CD8-positive, alpha-beta memory T cell (primary cell): ENCODE measurements around the gene TMEM30B. TPM values are rescaled to one million over a fixed set of nuclear protein-coding genes. Genes with fewer than 3 reads are reported as not detected.
"Not testable (repeated sequence)": the region's sequence is repeated elsewhere in the genome, so short reads cannot be mapped to it uniquely, and the experiment has no call there.

Experiments used
- CTCF ChIA-PET: fragments of 350-600 bp; sonication (Branson Sonifier 250); formaldehyde crosslinking; loops from one replicate; lab custom pipeline; 2021; ENCODE audit warnings: antibody characterized with exemption; lab: Charles Lee
- POLR2A ChIA-PET: fragments of 350-600 bp; sonication (Branson Sonifier 250); formaldehyde crosslinking; loops from one replicate; lab custom pipeline; 2021; ENCODE audit warnings: antibody characterized with exemption; lab: Charles Lee
- DNase-seq, 5 donors: peaks; one replicate each; pipeline versions ENCODE4 v3.0.0 to v3.0.0-alpha.2; 2020 to 2022; ENCODE audit warnings: mixed read lengths in 1 of 5
- H3K27ac ChIP-seq: one replicate; pipeline ENCODE4 v1.7.0; 2013; ENCODE audit warnings: low read depth, mild to moderate bottlenecking, low read length, moderate library complexity
- H3K27me3 ChIP-seq: 2 replicates; pipeline ENCODE4 v1.7.0; 2013; ENCODE audit warnings: low read length, mild to moderate bottlenecking; ENCODE audit not compliant: insufficient read depth, poor library complexity, severe bottlenecking
- H3K36me3 ChIP-seq: 2 replicates; pipeline ENCODE4 v1.7.0; 2013; ENCODE audit warnings: mild to moderate bottlenecking, low read length, moderate library complexity; ENCODE audit not compliant: insufficient read depth
- H3K4me1 ChIP-seq: 2 replicates; pipeline ENCODE4 v1.7.0; 2013; ENCODE audit warnings: mild to moderate bottlenecking, low read length, moderate library complexity; ENCODE audit not compliant: insufficient read depth
- H3K4me3 ChIP-seq: 2 replicates; pipeline ENCODE4 v1.7.0; 2013; ENCODE audit warnings: mild to moderate bottlenecking, low read length
- H3K9me3 ChIP-seq: 2 replicates; pipeline ENCODE4 v1.7.0; 2013; ENCODE audit warnings: mild to moderate bottlenecking, low read length
- H3K27ac Mint-ChIP-seq, 8 donors: one replicate each; pipeline ENCODE4 v1.8.0; 2020 to 2021; ENCODE audit warnings: mixed read lengths in 8 of 8, mild to moderate bottlenecking in 6 of 8, inconsistent platforms in 3 of 8, moderate library complexity in 3 of 8
- H3K27me3 Mint-ChIP-seq, 2 donors: one replicate each; pipeline ENCODE4 v1.8.0; 2020 to 2021; ENCODE audit warnings: mixed read lengths in 2 of 2, mild to moderate bottlenecking in 1 of 2, moderate library complexity in 1 of 2
- H3K36me3 Mint-ChIP-seq, 3 donors: one replicate each; pipeline ENCODE4 v1.8.0; 2020 to 2021; ENCODE audit warnings: mixed read lengths in 3 of 3, inconsistent platforms in 1 of 3, mild to moderate bottlenecking in 1 of 3
- H3K4me1 Mint-ChIP-seq, 3 donors: one replicate each; pipeline ENCODE4 v1.8.0; 2020 to 2021; ENCODE audit warnings: mixed read lengths in 3 of 3, inconsistent platforms in 1 of 3, mild to moderate bottlenecking in 1 of 3
- H3K4me3 Mint-ChIP-seq, 7 donors: one replicate each; pipeline ENCODE4 v1.8.0; 2020 to 2021; ENCODE audit warnings: mixed read lengths in 7 of 7, mild to moderate bottlenecking in 6 of 7, moderate library complexity in 4 of 7, inconsistent platforms in 2 of 7
- H3K9me3 Mint-ChIP-seq, 5 donors: one replicate each; pipeline ENCODE4 v1.8.0; 2020 to 2022; ENCODE audit warnings: mixed read lengths in 5 of 5, mild to moderate bottlenecking in 3 of 5, moderate library complexity in 2 of 5, inconsistent platforms in 1 of 5
- polyA plus RNA-seq: library from polyadenylated mRNA; unstranded; fragments of 300-500 nt; fragmentation: Illumina TruSeq; gene quantifications from one replicate; pipeline ENCODE4 v1.2.3, GENCODE V29; 2021
- total RNA-seq, 2 experiments: library from RNA; stranded (reverse); gene quantifications; one replicate each; pipeline ENCODE4 v1.2.3, GENCODE V29; 2021

TMEM30B gene
- total and polyA plus RNA-seq, 3 experiments from 2014 or later, result 1.7 to 6.5 (median 1.9) TPM

DNA sequence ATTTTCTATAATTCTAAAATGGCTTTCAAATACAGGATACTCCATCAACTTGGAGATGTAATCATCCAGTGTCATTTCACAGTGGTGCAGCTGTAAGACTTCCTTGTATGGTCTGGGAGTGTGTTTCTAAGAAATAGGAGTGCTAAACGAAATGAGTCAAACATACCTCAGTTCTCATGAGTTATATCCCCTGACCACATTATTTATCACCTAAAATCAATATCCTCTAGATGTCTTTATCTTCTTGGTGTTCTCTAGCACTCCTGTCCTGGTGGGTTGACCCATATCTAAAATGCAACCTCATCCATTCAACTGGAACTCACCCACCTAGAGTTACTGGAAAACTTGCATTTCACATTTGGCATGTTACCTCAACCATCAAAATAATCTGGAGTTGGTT, 33.2 kb downstream of the TMEM30B start:
- Histone ChIP-seq H3K36me3 (no peaks in the 10 kb centered on the region), H3K27ac (no peak overlapping the region), H3K4me3 (no peak overlapping the region), H3K4me1 (no peaks in the 10 kb centered on the region), H3K27me3 (no peaks in the 10 kb centered on the region), H3K9me3 (no peaks in the 10 kb centered on the region)
- no peak for DNase-seq
- ChIA-PET POLR2A (no interaction called here), CTCF (no interaction called here)
- peaks cover 0 to 4% (median 0%) of the 10 kb centered on the region in 3 donors for H3K36me3 Mint-ChIP-seq
- H3K9me3 Mint-ChIP-seq, result no peaks in the 10 kb centered on the region
- peaks cover 3 to 6% (median 4%) of the 10 kb centered on the region in 3 donors for H3K4me1 Mint-ChIP-seq
- no peak overlapping the region for H3K4me3 Mint-ChIP-seq
- peaks cover 4 to 25% of the 10 kb centered on the region in 2 donors for H3K27me3 Mint-ChIP-seq
- H3K27ac Mint-ChIP-seq, result no peak overlapping the region

DNA sequence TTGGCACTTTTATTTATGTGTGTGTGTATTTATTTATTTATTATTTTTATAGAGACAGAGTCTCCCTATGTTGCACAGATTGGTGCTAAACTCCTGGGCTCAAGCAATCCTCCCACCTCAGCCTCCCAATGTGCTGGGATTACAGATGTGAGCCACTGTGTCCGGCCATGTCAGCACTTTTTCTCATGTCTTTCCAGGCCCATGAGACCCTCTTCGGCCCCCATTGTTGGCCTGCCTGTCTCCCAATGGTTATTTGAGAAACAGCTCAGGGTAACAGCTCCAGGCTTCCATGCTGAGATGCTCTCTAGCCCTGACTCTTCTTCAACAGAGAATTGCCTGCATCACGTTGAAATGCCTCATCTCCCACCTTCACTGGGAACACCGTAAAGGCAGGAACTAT, 34.4 kb downstream of the TMEM30B start:
- no peaks in the 10 kb centered on the region for H3K4me1 ChIP-seq
- Mint-ChIP-seq H3K4me3 (no peak overlapping the region), H3K36me3 (peaks cover 0 to 4% (median 0%) of the 10 kb centered on the region in 3 donors), H3K4me1 (no peaks in the 10 kb centered on the region), H3K9me3 (peaks cover 0 to 2% (median 1%) of the 10 kb centered on the region in 5 donors), H3K27ac (no peak overlapping the region), H3K27me3 (peaks cover 4 to 24% of the 10 kb centered on the region in 2 donors)
- H3K27me3 ChIP-seq, result no peaks in the 10 kb centered on the region
- POLR2A ChIA-PET, result no interaction called here
- no peak overlapping the region for H3K27ac ChIP-seq
- no peaks in the 10 kb centered on the region for H3K36me3 ChIP-seq
- H3K4me3 ChIP-seq, result no peak overlapping the region
- CTCF ChIA-PET, result no interaction called here
- DNase-seq, result no peak
- H3K9me3 ChIP-seq, result no peaks in the 10 kb centered on the region

DNA sequence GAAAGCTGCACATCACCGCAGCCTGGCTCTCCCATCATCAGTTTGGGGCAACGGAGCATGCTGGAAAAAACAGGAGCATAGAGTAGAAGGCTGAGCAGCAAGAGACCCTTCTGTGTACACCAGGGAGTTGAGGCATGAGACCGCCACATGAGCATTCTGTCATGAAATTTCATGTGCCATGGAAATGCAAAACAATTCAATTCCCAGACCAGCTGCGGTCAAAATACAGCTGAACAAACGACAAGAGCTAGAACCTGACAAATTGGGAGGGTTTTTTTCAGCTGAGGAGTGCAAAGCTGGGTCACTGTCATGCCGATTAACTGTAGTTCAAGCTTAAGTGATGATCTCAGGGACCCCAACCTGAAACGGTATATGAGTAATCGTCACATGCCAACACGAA, 37.1 kb downstream of the TMEM30B start:
- Mint-ChIP-seq H3K4me3 (no peak overlapping the region), H3K27ac (no peak overlapping the region), H3K9me3 (peaks cover 5 to 15% (median 13%) of the 10 kb centered on the region in 5 donors), H3K27me3 (peaks cover 18 to 41% of the 10 kb centered on the region in 2 donors), H3K36me3 (peaks cover 0 to 15% (median 0%) of the 10 kb centered on the region in 3 donors), H3K4me1 (peaks cover 0 to 7% (median 0%) of the 10 kb centered on the region in 3 donors)
- Histone ChIP-seq H3K9me3 (no peaks in the 10 kb centered on the region), H3K27me3 (no peaks in the 10 kb centered on the region), H3K27ac (no peak overlapping the region), H3K4me3 (no peak overlapping the region), H3K4me1 (no peaks in the 10 kb centered on the region), H3K36me3 (no peaks in the 10 kb centered on the region)
- ChIA-PET POLR2A (no interaction called here), CTCF (interaction anchor here (0.6 to 1.0 kb wide), 2 partner anchors 9 to 37 kb away, joined by 3 read pairs; partner anchors contain the start of gene TMEM30B)
- no peak for DNase-seq

DNA sequence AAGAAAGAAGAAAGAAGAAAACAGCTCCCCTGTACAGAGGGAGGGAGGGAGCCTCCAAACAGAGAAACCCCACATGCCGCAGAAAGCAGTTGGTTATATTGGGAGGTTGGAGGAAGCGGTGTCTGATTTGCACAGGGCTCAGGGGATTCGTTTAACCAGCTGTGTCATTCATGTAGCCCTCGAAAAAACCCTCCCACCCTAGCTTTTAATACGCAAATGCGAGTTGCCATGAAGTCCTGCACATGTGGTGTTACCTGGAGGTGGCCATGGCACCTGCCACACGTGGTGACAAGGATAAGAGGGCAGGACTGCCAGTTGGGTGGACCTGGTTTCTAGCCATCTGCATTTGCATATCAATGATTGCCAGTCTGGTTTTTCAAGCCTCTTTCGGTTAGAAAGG, 40.9 kb downstream of the TMEM30B start:
- ChIA-PET POLR2A (no interaction called here), CTCF (no interaction called here)

GRCh38 chr14:61239285-61239684, 41.9 kb downstream of the TMEM30B start:
- H3K4me1 Mint-ChIP-seq, H3K9me3 ChIP-seq, H3K27ac ChIP-seq, H3K4me3 ChIP-seq, CTCF ChIA-PET, H3K36me3 ChIP-seq, H3K27me3 ChIP-seq, H3K4me1 ChIP-seq, DNase-seq, H3K27ac Mint-ChIP-seq, POLR2A ChIA-PET: not testable (repeated sequence)
- Mint-ChIP-seq H3K36me3 (peaks cover 0 to 11% (median 0%) of the 10 kb centered on the region in 3 donors), H3K27me3 (peaks cover 26 to 59% of the 10 kb centered on the region in 2 donors), H3K9me3 (peaks cover 5 to 15% (median 13%) of the 10 kb centered on the region in 5 donors), H3K4me3 (peak overlapping the region in 1 of 7 donors; percentile 25)

More for the DNA sequence above, 40.9 kb downstream of the TMEM30B start:
- H3K36me3 ChIP-seq, result no peaks in the 10 kb centered on the region
- H3K9me3 ChIP-seq, result no peaks in the 10 kb centered on the region
- Mint-ChIP-seq H3K36me3 (peaks cover 0 to 11% (median 0%) of the 10 kb centered on the region in 3 donors), H3K4me1 (peaks cover 0 to 7% (median 0%) of the 10 kb centered on the region in 3 donors), H3K27ac (no peak overlapping the region), H3K27me3 (peaks cover 23 to 55% of the 10 kb centered on the region in 2 donors), H3K4me3 (no peak overlapping the region), H3K9me3 (peaks cover 5 to 15% (median 13%) of the 10 kb centered on the region in 5 donors)
- no peak overlapping the region for H3K27ac ChIP-seq
- no peak overlapping the region for H3K4me3 ChIP-seq
- H3K27me3 ChIP-seq, result no peaks in the 10 kb centered on the region
- no peaks in the 10 kb centered on the region for H3K4me1 ChIP-seq
- no peak for DNase-seq

GRCh38 chr14:61238611-61239245, 42.4 kb downstream of the TMEM30B start:
- H3K4me3 ChIP-seq, result no peak overlapping the region
- H3K4me1 Mint-ChIP-seq, result peaks cover 0 to 7% (median 0%) of the 10 kb centered on the region in 3 donors
- H3K27me3 ChIP-seq, result peaks cover 4% of the 10 kb centered on the region
- H3K4me3 Mint-ChIP-seq, result no peak overlapping the region
- no peaks in the 10 kb centered on the region for H3K4me1 ChIP-seq
- H3K27ac Mint-ChIP-seq, result no peak overlapping the region
- peaks cover 28 to 54% of the 10 kb centered on the region in 2 donors for H3K27me3 Mint-ChIP-seq
- POLR2A ChIA-PET, result no interaction called here
- no peak for DNase-seq
- no peaks in the 10 kb centered on the region for H3K9me3 ChIP-seq
- CTCF ChIA-PET, result no interaction called here
- no peaks in the 10 kb centered on the region for H3K36me3 ChIP-seq
- no peak overlapping the region for H3K27ac ChIP-seq
- H3K9me3 Mint-ChIP-seq, result peaks cover 5 to 15% (median 13%) of the 10 kb centered on the region in 5 donors
- H3K36me3 Mint-ChIP-seq, result peaks cover 0 to 11% (median 0%) of the 10 kb centered on the region in 3 donors

DNA sequence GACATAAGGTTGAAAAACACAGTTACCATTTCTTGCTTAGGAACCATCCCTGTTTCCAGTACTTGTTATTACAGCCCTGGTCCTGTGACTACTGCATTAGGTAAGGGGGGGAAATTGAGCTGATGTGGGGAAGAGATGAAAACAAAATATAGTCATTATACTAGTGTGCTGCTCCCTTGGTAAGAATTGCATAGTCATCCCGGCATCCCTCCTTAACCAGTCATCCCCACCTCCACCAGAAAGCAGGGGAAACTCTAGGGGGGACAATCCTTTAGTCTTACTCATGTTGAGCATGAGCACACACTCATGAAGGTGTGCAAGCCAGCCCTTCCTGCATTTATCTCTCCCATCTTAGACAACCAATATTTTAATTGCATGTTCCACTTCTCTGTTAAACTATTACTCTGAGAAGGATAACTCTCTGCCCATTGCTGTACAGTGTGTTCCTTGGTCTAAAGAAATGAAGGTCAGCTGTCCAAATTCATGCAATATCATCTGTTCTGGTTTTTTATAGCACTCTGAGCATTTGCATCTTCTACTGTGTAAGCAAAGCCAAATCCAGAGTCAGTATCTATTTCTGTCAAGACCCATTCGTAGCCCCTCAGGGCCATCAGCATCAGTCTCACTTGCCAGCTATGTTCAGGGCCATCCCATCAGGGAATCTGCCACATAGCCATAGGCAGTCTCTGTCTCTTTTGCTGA, 46.8 kb downstream of the TMEM30B start:
- Mint-ChIP-seq H3K4me3 (no peak overlapping the region), H3K27ac (no peak overlapping the region), H3K4me1 (peaks cover 0 to 4% (median 0%) of the 10 kb centered on the region in 3 donors), H3K27me3 (peaks cover 20 to 57% of the 10 kb centered on the region in 2 donors), H3K36me3 (no peaks in the 10 kb centered on the region), H3K9me3 (no peaks in the 10 kb centered on the region)
- POLR2A ChIA-PET, result no interaction called here
- Histone ChIP-seq H3K4me1 (no peaks in the 10 kb centered on the region), H3K27ac (no peak overlapping the region), H3K36me3 (no peaks in the 10 kb centered on the region), H3K27me3 (peaks cover 4% of the 10 kb centered on the region), H3K4me3 (no peak overlapping the region), H3K9me3 (no peaks in the 10 kb centered on the region)
- no peak for DNase-seq
- CTCF ChIA-PET, result no interaction called here

DNA sequence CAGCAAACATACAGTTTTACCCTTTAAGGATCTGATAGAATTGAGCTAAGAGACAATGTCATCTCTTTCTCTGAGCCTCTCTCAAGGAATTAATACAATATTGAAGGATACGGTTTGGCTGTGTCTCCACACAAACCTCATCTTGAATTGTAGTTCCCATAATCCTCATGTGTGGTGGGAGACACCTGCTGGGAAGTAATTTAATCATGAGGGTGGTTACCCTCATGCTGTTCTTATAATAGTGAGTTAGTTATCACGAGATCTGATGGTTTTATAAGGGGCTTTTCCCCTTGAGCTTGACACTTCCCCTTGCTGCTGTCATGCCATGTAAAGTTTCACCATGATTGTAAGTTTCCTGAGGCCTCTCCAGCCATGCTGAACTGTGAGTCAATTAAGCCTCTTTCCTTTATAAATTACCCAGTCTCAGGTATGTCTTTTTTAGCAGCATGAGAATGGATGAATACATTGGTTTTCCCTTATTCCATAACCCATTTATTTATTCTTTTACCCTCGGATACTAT, 47.6 kb downstream of the TMEM30B start:
- H3K4me1 ChIP-seq, result no peaks in the 10 kb centered on the region
- POLR2A ChIA-PET, result no interaction called here
- H3K27ac ChIP-seq, result no peak overlapping the region
- no peaks in the 10 kb centered on the region for H3K9me3 Mint-ChIP-seq
- no peaks in the 10 kb centered on the region for H3K36me3 ChIP-seq
- no peaks in the 10 kb centered on the region for H3K4me1 Mint-ChIP-seq
- no peak for DNase-seq
- peaks cover 20 to 54% of the 10 kb centered on the region in 2 donors for H3K27me3 Mint-ChIP-seq
- no peak overlapping the region for H3K4me3 Mint-ChIP-seq
- H3K36me3 Mint-ChIP-seq, result no peaks in the 10 kb centered on the region
- H3K27ac Mint-ChIP-seq, result peak overlapping the region in 1 of 8 donors; percentile 41
- H3K9me3 ChIP-seq, result no peaks in the 10 kb centered on the region
- H3K27me3 ChIP-seq, result peaks cover 4% of the 10 kb centered on the region
- CTCF ChIA-PET, result no interaction called here
- no peak overlapping the region for H3K4me3 ChIP-seq
